HG03103 (cell line): ENCODE results near the gene CNTN4.
"Not testable (repeated sequence)": the region's sequence is repeated elsewhere in the genome, so short reads cannot be mapped to it uniquely, and the experiment has no call there.

Experiments used
- ATAC-seq: cut with Tn5 transposase; IDR thresholded peaks from one replicate; pipeline ENCODE4 v1.9.1; 2021; ENCODE audit warnings: low read depth; ENCODE audit not compliant: unreplicated experiment

The CNTN4 gene

DNA sequence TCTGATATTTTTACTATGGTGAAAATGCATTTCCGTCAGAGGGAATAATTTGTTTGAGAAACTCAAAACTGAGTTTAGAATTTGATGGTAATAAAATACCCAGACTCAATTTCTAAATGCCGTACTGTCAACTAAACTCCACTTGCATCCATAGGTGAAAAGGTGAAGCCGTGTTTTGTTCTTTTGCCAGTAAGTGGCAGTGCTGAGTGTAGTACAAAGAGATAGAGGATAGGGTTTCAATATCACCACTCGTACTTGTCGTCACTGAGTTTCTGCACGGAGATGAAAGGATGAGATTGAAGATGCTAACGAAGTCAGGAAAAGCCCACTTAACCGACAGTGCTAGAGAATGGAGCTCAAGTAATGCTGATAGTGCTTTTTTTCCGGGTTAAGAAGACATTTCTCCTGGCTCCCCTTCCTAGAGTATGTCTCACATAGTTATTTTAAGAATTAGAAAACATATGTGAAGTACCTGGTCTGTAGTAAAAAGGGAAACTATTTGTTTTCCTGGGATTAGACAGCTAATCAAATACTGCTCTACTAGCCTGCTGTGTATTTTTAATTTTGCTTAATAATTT lies 666.4 kb downstream of the CNTN4 start:
- peak; percentile 84 for ATAC-seq

DNA sequence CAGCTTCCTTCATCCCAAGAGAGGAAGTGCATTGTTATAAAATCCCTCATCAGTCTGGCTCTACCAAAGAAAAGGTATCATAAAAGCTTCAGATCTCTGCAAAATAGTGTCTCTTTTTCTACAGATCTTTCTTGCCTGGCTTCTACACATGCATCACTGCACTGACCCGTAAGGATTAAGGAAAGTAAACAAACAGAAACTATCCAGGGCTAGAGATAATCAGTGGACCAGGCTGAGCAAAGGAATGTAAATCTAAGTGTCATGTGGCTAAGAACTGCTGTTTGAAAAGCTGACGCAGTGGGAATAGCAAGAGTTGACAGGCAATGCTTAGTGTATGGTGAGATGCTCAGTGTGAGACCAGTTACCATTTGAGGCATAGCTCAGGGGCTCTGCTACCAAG lies 671.8 kb downstream of the CNTN4 start:
- no peak for ATAC-seq

DNA sequence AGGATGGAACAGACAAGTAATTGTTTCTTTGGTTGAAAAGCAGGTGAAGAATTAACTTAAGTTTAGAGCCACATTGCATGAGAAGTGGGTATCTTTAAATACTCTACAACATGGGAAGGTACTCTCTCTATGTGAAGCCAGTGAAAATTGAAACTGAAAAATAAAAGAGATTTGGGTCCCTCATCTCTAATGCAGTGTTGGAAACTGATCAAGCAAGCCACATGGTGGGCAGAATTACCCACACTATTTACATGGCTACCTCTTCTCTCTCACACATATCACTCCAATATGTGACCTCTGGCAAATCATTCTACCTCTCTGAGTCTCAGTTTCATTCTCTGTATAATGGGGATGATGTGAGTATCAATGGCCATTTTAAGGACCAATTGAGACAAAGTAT lies 672.5 kb downstream of the CNTN4 start:
- no peak for ATAC-seq

DNA sequence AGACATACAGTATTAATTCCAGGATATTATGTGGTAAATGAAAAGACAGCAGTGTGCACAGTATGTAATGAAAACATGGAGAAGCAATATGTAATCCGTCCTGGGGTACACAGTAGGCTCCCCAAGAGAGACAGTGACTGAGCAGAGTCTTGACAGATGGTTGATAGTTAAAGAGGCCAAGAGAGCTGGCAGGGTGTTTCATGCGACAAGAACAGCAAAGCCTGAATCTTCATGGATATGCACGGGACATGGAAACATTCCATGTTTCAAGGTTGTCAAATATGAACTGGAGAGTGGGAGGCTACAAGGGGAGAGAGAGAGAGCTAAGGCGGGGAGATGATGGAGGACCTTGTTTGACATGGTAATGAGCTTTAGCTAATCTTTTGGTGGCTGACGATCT lies 673.1 kb downstream of the CNTN4 start:
- ATAC-seq, result no peak

DNA sequence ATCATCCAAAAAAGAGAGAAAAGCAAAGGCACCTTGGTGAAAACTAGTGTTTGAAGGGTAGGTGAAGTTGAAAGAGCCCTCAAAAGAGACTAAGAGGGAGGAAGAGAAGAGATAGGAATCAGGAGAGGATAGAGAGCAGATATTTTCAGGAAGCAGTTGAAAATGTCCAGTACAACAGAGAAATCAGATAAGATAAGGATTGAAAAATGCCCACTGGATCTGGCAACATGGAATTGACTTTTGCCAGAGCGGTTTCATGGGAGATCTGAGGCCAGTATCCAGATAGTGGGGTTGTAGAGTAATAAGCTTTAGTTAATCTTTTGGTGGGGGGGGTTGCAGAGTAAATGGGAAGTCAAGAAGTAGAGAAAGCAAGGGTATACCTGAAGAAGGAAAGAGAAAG lies 674.1 kb downstream of the CNTN4 start:
- no peak for ATAC-seq

DNA sequence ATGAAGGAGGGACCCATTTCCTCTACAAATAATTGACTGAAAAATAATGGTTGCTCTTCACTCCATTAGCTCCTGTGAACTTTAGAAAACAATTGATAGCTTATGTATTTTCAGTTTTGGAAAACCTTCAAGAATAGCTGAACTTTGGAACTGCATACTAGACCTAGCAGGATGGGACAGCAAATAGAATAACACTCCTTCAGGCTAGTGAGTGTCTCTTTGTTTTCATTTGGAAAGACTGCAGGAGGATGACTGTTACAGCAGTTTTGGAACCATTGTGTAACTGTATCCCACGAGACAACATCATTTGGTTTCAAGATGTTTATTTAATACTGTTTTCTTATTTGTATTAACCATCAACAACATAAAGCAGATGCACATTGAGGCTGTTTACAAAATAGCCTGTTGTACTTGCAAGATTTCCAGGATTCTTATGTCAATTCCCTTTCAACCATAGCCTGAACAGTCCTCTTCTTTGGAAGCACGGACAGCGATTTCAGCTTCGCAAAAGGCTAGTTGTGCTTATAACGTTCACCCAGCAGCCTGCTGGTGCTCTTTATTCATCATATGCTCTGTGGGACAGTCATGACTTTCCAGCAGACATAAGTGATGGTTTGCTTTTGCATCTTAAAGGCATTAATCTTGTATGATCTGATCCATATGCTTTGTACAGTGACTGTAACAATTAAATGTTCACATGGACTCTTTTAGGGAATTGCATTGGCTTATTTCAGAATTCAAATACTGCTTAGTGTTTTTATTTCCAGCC lies 676.0 kb downstream of the CNTN4 start:
- ATAC-seq, result no peak

DNA sequence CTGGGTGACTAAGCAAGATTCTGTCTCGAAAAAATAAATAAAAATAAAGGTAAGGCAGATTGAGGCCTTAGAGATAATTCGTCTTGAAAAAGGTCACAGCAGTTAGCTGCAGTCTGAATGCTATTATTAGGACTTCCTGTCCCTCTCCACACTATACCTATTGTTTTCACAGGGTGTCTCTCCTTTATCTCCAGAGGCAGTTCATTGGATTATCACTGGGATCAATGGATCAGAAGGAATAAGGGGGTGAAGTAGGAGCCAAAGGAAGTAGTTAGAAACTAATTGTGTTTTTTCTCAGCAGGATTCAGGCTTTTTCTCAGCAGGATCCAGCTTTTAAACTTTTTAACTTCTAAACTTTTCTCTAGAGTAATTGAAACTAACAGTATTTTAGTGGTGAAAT lies 684.6 kb downstream of the CNTN4 start:
- no peak for ATAC-seq

DNA sequence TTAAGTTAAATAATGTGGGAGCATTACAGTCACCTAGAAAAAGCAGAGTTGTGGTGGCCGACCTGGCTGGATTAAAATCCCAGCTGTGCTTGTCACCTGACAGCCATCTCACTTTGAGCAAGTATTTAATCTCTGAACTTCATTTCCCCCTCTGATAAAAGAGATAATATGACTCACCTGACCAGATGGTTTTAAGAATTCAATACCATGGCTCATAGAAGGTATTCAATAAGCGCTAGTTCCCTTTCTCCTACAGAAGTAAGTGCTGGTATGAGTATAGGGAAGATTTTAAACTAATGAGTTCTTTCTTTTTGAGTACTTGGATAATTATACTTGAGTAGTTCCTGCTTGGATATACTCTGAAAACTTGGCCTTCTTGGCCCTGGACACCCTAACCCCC lies 686.0 kb downstream of the CNTN4 start:
- no peak for ATAC-seq

DNA sequence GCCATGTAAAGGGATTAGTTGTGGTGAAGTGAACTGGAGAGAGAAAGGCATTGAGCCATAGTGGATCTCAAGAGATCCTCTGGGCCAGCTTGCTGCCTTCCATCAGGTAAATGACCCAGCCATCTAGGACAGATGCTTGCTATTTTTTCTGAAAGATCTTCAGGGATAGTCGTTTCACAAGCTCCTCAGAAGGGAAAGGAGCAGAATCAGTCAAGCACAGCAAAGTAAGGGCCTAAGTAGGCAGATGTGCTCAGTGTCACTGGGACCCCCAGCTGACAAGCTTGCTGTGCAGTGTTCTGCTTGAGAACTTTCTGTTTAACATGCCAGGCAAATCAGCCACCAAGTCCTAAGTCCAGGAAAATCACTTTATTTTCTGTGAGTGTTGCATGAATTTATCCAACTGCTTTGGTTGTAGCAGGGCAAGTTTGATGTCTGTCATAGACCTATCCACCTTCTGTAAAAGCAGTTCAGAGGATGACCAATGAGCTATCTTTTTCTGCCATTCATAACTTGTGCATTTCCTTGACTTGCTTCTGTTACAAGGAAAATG lies 691.7 kb downstream of the CNTN4 start:
- ATAC-seq, result no peak

DNA sequence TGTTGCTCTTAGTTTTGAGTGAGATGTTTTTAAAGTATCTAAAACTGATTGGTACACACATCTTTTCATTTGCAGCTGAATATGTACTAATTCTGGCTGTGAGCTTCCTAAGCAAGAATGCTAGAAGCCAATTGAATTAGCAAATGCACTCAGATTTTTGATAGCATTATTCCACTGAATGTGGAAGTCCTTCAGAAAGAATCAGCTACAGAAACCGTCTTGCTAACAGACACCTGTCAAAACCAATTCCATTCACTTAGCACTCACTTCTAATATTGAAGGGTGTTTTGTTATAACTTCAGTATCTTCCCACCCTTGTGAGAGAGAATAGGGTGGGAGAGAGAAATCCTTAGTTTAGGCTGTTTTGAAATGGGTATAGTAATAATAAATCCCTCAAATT lies 693.8 kb downstream of the CNTN4 start:
- no peak for ATAC-seq

DNA sequence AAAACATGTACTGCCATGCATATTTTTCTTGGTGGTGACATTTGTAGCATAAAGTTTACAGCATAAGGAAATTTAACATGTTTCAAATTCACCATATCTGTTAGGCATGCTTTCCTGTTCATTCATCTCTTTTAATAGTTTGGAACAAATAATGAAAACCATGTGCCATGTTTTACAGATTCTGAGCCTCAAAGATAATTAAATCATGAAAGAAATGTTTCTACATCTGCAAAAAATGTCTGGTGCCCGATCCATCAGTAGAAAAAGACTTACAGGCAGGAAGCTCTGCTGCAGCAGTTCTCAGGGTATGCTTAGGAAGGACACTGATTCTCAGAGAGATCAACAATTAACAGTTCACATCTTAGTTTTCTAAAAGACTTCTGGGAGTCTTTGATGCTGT lies 695.3 kb downstream of the CNTN4 start:
- ATAC-seq, result no peak

DNA sequence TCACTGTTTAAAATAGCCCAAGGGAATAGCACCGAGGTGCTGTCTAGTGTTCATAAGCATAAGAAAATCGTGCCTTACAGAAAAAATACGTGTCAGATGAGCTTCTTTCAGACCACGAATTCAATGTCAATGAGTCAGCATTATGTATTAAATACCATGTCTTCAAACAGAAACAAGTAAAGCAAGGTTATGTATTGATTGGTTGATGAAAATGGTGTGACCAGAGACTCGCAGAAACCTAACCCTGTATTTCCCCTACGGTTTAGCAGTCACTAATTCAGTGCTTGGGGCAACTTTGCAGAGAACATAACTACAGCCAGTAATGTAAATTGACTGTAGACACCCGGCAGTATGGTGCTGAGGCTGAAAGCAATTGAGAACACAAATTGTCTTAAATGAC lies 703.8 kb downstream of the CNTN4 start:
- ATAC-seq, result no peak

DNA sequence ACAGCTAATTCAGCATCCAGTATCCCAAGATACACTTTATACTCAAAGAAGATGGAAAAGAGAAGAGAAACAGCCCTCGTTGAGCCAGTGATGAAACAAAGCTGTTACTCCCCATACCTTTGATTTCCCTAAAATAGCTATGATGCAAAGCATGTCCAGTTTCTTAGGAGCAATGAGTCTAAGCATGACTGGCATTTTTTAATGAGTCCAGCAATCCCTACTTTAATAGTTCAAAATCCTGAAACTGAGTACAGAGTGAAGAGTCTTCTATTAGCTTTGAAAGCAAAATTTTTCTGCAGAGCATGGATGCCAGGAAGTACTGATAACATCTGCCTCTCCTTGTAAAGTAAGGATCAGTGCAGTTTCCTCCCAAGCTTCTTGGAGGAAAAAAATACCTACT lies 708.8 kb downstream of the CNTN4 start:
- ATAC-seq, result no peak

DNA sequence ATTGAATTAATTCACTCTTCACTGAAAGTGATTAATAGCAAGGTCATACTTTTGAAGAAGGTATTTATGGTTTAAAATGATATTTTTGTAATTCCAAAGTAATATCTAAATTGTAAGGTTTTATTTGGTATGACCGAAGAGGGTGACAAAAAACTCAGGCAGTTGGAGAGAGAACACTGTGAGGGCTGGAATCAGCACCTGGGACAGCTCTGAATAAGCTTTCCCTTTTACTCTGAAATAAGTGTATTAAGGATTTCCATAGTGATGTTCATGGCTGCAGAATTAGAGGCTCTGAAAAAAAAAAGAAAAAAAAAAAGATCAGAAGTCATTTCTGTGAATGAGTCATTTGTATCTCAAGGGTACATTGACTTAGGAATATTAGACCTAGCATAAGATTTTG lies 712.1 kb downstream of the CNTN4 start:
- ATAC-seq, result no peak

DNA sequence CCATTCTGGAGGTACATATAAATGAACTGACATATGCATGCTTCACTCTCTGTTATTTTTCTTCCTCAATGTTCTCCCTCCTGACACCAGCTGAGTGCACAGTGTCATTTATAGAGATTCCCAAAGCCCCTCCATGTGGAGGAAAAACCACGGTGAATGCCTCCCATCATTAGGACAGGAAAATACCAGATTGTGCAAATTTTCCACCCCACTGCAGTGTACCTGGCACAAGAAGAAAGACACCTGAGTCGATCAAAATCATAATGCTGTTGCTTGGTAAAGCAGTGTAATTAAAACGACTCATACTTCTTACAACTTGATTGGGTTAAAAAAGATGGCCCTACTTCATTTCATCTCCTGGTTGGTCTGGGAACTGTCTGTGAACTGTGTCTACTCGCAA lies 720.9 kb downstream of the CNTN4 start:
- ATAC-seq, result no peak

DNA sequence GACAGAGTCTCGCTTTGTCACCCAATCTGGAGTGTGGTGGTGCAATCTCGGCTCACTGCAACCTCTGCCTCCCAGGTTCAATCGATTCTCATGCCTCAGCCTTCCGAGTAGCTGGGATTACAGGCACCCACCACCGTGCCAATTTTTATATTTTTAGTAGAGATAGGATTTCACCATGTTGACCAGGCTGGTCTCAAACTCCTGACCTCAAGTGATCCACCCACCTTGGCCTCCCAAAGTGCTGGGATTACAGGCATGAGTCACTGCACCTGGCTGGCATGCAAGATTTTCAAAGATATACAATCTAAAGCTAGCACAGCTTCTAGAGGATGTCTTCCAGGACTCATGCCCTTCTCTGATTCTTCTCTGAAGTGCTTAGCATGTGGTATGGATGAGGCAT lies 722.3 kb downstream of the CNTN4 start:
- not testable (repeated sequence) for ATAC-seq

DNA sequence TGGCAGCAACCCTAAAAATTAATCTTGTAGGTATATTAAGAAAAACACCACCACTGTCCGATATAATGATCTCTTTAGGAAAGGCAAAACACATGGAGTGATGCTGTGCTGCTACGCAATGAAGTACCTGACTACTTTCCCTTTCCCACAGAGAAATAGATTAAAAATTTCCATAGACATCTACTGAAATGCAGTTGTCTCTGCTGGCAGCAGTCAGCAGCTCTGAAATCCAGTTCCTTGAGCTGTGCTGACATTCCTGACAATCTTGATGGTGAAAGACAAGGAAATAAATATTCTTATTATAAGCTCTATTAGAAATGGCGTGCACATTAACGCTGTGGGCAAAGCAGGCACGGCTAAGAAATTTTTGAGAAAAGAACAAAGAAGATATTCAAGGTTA lies 723.9 kb downstream of the CNTN4 start:
- no peak for ATAC-seq

DNA sequence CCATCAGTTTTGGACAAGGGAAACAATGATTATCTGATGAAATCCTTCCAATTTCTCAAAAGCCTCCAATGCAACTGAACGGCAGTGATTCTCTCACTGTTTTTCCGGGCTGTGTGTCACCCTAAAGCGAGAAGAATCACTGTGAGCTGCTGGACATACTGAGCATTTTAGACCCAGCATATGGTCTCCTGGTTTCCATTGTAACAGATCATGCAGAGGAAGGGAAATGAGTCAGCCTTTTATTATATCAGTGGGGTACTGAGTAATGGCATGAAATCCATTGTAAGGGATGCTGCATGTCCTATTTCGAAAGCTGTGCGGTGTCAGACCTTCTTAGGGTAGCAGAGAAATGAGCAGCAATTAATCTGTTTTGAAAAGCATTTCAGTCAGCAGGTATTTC lies 724.4 kb downstream of the CNTN4 start:
- ATAC-seq, result no peak

DNA sequence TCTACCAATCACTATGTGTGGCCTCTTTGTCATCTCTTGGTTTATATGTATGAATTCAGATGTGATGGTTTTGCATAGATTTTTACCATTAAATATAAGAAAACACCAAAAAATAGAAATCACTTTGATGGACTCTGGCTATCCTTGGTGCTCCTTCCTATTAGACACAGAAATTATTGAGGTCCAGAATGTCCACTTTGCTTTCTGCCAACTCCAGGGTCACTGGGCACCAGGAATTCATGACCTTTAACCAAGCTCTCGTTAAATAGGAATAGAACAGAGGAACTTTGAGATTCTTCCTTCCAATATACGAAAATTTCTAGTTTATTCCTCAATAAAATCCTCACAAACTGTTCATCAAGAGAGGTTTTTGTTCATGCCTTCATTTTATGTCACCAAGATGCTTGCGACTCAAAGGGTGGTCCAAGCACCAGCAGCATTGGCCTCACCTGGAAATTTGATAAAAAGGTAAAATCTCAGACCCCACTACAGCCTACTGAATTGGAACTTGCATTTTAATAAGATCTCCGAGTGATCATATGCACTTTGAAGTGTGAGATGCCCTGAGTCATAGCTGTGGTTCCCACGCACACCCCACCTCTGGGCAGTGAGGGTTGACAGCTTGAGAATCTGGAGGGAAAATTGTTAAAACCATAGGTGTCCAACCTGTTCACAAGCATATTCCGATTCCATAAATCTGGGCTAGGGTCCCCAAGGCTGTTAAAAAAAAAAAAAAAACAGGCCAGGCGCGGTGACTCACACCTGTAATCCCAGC lies 725.0 kb downstream of the CNTN4 start:
- no peak for ATAC-seq

DNA sequence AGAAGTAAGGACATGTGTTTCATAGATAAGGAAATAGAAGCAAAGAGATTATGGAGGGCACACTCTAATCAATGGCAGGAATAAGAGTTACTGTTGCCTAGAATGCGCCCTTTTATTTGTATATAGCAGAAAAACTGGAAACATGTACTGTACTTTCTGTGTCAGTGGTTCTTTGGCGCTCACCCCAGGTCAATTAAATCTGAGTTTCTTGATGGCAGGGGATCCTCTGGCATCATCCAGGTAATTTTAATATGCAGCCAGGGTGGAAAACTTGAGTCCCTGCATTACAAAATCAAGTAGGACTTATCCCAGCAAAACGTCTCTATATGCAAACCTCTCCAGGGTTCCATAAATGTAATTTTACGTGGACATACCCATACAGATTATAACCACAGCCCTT lies 727.4 kb downstream of the CNTN4 start:
- ATAC-seq, result no peak

DNA sequence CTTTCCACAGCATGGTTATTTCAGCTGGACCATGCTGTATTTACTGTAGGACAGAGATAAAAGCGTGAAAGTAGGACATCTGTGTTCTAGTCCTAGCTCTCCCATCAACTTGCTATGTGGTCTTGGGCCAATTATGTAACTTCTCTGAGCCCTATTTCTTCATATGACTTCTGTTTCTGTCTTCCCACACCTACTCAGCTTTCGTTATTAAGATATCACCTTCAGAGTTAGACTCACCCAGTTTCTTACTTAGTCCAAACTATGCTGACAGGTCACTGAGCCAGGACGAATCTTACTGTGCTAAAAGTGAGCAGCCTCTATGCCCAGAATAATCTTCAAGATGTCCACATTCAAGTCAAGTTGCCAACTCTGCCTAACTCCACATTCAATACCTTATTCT lies 727.8 kb downstream of the CNTN4 start:
- no peak for ATAC-seq

DNA sequence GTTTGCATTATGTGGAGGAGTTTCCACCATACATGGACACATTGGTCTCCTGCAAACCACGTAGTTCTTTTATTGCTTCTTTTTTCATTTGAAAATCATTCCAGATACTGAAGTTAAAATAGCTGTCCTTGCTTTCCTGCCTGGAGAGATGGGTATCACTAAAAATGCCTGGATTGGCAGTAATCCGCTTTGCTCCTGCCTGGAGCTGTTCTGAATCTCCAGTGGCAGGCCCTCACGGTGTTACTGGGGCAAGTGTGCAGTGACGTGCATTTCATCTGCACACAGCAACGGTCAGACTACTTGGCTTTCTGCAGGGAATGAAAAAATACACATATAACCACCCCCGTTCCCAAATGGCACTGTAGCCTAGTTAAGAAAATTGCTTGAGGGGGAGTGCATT lies 738.6 kb downstream of the CNTN4 start:
- no peak for ATAC-seq
